Measurements from ENCODE around the gene ENAH.

The ENAH gene

GRCh38 chr1:225554216-225554812 is 98.6 kb downstream of the ENAH start:
- Histone ChIP-seq H3K9me3 (ENCODE audit: control insufficient read depth, insufficient read depth, low read length) (no peaks in the 10 kb centered on the region), H3F3A (ENCODE audit: control insufficient read depth, insufficient read depth) (no peaks in the 10 kb centered on the region), H3K4me3 (ENCODE audit: low read length) (no peak overlapping the region), H3K4me1 (ENCODE audit: control insufficient read depth, low read length) (no peaks in the 10 kb centered on the region), H3K4me2 (ENCODE audit: low read length) (no peak overlapping the region), H3K36me3 (ENCODE audit: control insufficient read depth, low read length) (no peaks in the 10 kb centered on the region), H3K9me2 (replicated peaks; ENCODE audit: control insufficient read depth, low read length) (no peaks in the 10 kb centered on the region), H3K27ac (ENCODE audit: low read depth, low read length) (no peak overlapping the region), H3K27me3 (ENCODE audit: control insufficient read depth, low read length) (peaks cover 8% of the 10 kb centered on the region), H3K79me2 (ENCODE audit: control insufficient read depth, low read length) (no peaks in the 10 kb centered on the region), H4K20me1 (ENCODE audit: control insufficient read depth, insufficient read depth, low read depth, low read length) (no peaks in the 10 kb centered on the region)
- no peak for TF ChIP-seq EZH2phosphoT487 (IDR thresholded peaks at IDR 0.05; ENCODE audit: borderline replicate concordance, low read length)
- TF ChIP-seq, protein P1, sequence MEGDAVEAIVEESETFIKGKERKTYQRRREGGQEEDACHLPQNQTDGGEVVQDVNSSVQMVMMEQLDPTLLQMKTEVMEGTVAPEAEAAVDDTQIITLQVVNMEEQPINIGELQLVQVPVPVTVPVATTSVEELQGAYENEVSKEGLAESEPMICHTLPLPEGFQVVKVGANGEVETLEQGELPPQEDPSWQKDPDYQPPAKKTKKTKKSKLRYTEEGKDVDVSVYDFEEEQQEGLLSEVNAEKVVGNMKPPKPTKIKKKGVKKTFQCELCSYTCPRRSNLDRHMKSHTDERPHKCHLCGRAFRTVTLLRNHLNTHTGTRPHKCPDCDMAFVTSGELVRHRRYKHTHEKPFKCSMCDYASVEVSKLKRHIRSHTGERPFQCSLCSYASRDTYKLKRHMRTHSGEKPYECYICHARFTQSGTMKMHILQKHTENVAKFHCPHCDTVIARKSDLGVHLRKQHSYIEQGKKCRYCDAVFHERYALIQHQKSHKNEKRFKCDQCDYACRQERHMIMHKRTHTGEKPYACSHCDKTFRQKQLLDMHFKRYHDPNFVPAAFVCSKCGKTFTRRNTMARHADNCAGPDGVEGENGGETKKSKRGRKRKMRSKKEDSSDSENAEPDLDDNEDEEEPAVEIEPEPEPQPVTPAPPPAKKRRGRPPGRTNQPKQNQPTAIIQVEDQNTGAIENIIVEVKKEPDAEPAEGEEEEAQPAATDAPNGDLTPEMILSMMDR (IDR thresholded peaks at IDR 0.05; ENCODE audit: low read depth, low read length, poor library complexity, severe bottlenecking): peak; percentile 52

- Histone ChIP-seq H4K20me1 (ENCODE audit: control insufficient read depth, insufficient read depth, low read depth, low read length) (no peaks in the 10 kb centered on the region), H3K27me3 (ENCODE audit: control insufficient read depth, low read length) (no peaks in the 10 kb centered on the region; the same call in 1 of the 2 replicates), H3K9me2 (replicated peaks; ENCODE audit: control insufficient read depth, low read length) (no peaks in the 10 kb centered on the region), H3K4me2 (ENCODE audit: low read length) (no peak overlapping the region), H3K4me3 (ENCODE audit: low read length) (no peak overlapping the region), H3K9me3 (ENCODE audit: control insufficient read depth, insufficient read depth, low read length) (no peaks in the 10 kb centered on the region), H3K36me3 (ENCODE audit: control insufficient read depth, low read length) (no peaks in the 10 kb centered on the region), H3K4me1 (ENCODE audit: control insufficient read depth, low read length) (no peaks in the 10 kb centered on the region), H3K27ac (ENCODE audit: low read depth, low read length) (no peak overlapping the region), H3F3A (ENCODE audit: control insufficient read depth, insufficient read depth) (no peaks in the 10 kb centered on the region), H3K79me2 (ENCODE audit: control insufficient read depth, low read length) (no peaks in the 10 kb centered on the region)
- TF ChIP-seq EZH2phosphoT487 (IDR thresholded peaks at IDR 0.05; ENCODE audit: borderline replicate concordance, low read length): no peak
- TF ChIP-seq, protein P1 (IDR thresholded peaks at IDR 0.05; ENCODE audit: low read depth, low read length, poor library complexity, severe bottlenecking): no peak
Observed at GRCh38 chr1:225549821-225550220, 103.1 kb downstream of the ENAH start.

- no peak overlapping the region for H3K4me3 ChIP-seq (ENCODE audit: low read length)
- H3K4me2 ChIP-seq (ENCODE audit: low read length): no peak overlapping the region
- no peaks in the 10 kb centered on the region for H3K36me3 ChIP-seq (ENCODE audit: control insufficient read depth, low read length)
- no peaks in the 10 kb centered on the region for H3K79me2 ChIP-seq (ENCODE audit: control insufficient read depth, low read length)
- no peaks in the 10 kb centered on the region for H3F3A ChIP-seq (ENCODE audit: control insufficient read depth, insufficient read depth)
- no peaks in the 10 kb centered on the region for H4K20me1 ChIP-seq (ENCODE audit: control insufficient read depth, insufficient read depth, low read depth, low read length)
- H3K9me3 ChIP-seq (ENCODE audit: control insufficient read depth, insufficient read depth, low read length): no peaks in the 10 kb centered on the region
- TF ChIP-seq, protein P1 (IDR thresholded peaks at IDR 0.05; ENCODE audit: low read depth, low read length, poor library complexity, severe bottlenecking): no peak
- no peak for TF ChIP-seq EZH2phosphoT487 (IDR thresholded peaks at IDR 0.05; ENCODE audit: borderline replicate concordance, low read length)
- no peaks in the 10 kb centered on the region for H3K27me3 ChIP-seq (ENCODE audit: control insufficient read depth, low read length)
- no peaks in the 10 kb centered on the region for H3K4me1 ChIP-seq (ENCODE audit: control insufficient read depth, low read length)
- no peaks in the 10 kb centered on the region for H3K9me2 ChIP-seq (replicated peaks; ENCODE audit: control insufficient read depth, low read length)
- H3K27ac ChIP-seq (ENCODE audit: low read depth, low read length): no peak overlapping the region
Observed at GRCh38 chr1:225548140-225548857, 104.6 kb downstream of the ENAH start.
